LNCaP clone FGC (cell line): ENCODE measurements around the gene PRSS35.

Experiments used
- DNase-seq: peaks from one replicate; pipeline ENCODE4 v3.0.0-alpha.2; 2011; ENCODE audit warnings: low read depth
- H3K4me3 ChIP-seq: 2 replicates; pipeline ENCODE4 v1.5.1; 2011; ENCODE audit warnings: mild to moderate bottlenecking, low read depth, low read length, control low read depth
- CTCF ChIP-seq: IDR thresholded peaks from 2 replicates; pipeline ENCODE4 v1.5.1; 2012; ENCODE audit warnings: mild to moderate bottlenecking; ENCODE audit not compliant: control insufficient read depth, insufficient read depth; ENCODE audit errors: extremely low read depth

PRSS35 gene

GRCh38 chr6:83511901-83512681 is at the start of gene PRSS35:
TSS of gene PRSS35 (plus strand) at chr6:83512534. CDS start at chr6:83523442, 10,908 bp downstream.
- DNase-seq, result no peak
- no peak for TF ChIP-seq CTCF
- no peak within 1 kb of the TSS for H3K4me3 ChIP-seq

DNA sequence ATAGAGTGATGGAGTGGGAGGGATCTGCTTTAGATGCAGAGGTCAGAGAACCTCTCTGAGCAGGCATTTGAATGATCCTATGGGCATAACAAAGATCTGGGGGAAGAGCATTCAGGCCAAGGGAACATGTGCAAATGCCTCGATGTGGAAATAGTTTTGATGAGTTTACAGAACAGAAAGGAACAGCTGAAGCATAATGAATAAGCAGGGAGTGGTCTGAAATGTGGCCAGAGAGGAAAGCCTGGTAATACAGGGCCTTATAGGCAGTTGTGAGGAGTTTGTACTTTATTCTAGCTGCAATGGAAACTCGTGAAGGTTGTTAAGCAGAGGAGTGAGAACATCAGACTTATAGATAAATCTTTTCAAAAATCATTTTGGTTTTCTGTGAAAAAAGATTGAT is 48.4 kb upstream of the PRSS35 start:
- no peak for TF ChIP-seq CTCF
- H3K4me3 ChIP-seq, result no peak overlapping the region
- no peak for DNase-seq

GRCh38 chr6:83464381-83465140 is 47.8 kb upstream of the PRSS35 start:
- peak; percentile 53 for DNase-seq
- no peak for TF ChIP-seq CTCF
- no peak overlapping the region for H3K4me3 ChIP-seq

GRCh38 chr6:83466328-83466727 is 46.0 kb upstream of the PRSS35 start:
- TF ChIP-seq CTCF, result no peak
- no peak for DNase-seq
- H3K4me3 ChIP-seq, result no peak overlapping the region

DNA sequence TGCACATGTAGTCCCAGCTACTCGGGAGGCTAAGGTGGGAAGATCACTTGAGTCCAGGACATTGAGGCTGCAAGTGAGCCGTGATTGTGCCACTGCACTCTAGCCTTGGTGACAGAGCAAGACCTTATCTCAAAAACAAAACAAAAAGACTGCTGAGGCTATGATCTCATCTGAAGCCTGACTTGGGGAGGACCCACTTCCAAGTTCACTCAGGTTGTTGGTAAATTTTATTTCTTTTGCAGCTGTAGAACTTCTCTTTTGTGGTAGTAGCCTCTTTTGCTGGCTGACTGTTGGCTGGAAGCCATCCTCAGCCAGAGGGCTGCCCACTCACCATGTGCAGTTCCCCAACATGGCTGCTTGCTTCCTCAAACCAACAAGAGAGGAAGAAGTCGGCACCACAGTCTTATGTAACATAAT is 44.7 kb upstream of the PRSS35 start:
- DNase-seq, result no peak
- no peak for TF ChIP-seq CTCF
- no peak overlapping the region for H3K4me3 ChIP-seq

GRCh38 chr6:83470001-83470400 is 42.3 kb upstream of the PRSS35 start:
- TF ChIP-seq CTCF, result no peak
- no peak for DNase-seq
- no peak overlapping the region for H3K4me3 ChIP-seq
